Tongue (tissue), 2 donors: ENCODE measurements around the gene NNAT. TPM values are rescaled to one million over a fixed set of nuclear protein-coding genes. Genes with fewer than 3 reads are reported as not detected.

Experiments
- DNase-seq: peaks from one replicate; pipeline ENCODE4 v3.0.0-alpha.2; 2015
- total RNA-seq: library from RNA; depleted of rRNA; stranded (reverse); fragments of >200 nt; gene quantifications from one replicate; pipeline ENCODE4 v1.2.3, GENCODE V29; 2014

NNAT gene
- total RNA-seq, 1 donor from 2014 or later, result 24.1 TPM

DNA sequence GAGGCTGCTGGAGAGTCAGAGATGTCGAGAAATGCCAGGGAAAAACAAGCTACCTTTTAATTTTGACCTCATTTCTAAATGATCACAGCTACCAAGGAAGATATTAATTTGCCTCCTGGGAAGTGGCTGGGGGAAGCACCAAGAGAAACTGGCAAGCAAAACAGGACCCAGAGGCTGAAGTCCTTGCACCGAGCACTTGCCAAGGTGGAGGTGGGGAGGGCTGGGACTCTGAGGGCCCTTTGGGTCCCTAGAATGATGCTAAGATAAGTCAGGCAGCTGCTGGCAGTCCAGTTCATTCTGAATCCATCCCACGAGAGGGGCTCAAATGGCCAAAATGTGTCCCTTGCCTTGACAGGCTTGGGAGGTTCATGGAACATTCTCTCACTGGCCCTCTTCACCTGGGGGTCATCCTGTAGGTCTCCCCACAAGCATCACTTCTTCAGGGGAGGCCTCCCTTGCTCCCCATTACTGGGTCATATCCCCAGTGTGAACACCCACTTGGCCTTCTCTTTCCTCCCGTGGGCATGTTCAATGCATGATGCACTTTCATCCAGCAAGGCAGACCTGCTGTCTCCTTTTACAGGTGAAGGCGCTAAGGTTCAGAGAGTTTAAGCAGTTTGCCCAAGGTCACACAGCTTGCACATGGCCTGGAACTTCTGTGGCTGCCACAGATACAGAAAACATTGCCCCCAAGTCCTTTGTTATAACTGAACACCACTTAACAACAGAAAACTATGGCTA is 45.7 kb downstream of the NNAT start:
- no peak for DNase-seq

DNA sequence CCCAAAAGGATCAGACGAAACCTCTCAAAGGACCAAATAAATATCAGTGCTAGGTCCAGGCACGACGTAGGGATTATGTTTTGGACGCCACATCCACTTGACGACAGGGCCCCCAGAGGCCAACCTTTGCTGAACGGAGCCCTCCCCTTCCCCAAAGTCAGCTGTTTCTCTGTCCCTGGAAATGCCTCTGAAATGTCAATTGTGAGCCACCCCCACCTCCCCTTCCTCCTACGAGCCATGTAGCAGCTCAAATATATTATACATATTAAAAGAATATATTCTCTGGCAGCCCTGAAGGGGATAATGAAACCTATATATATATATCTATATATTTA is 46.2 kb downstream of the NNAT start:
- DNase-seq, result peak; percentile 69

DNA sequence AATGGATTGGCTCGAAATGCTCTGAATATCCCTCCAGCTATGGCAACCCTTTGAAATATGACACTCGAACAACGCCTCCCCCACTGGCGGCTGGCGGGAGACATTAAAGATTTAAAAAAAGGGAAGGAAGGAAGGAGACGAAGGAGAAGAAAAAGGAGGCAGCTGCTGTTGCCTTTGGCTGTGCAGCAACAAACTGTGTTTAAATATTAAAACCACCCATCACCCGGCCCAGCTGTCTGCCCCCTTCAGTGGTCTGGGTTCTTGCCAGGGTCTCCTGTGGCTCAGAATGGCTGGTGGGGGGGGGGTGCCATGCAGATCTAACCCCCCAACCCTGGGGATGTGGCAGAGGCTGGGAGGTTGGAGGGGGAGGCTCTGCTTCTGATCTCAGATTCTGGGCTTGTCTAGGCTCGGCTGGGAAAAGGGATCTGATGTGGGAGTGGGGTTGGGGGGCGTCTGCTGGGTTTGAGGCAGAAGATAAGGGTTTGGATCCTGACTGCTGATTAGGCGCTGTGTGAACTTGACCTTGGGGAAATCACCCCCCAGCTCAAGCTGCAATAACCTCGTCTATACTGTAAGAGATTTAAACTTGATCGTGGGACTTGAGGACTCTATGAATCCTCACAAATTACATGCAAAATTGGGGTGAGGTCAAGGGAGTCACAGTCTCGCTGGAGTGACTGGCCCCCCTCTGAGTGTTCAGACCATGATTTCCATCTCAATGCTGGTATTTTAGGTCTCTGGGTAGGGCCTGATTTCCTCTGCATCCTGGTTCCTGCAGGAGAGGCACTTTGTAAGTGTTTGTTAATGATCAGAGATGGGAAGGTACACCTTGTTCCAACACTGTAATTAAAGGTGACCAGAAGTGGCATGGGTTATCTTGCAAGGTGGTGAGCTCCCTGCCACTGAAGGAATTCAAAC is 46.9 kb downstream of the NNAT start:
- peak; percentile 86 for DNase-seq

DNA sequence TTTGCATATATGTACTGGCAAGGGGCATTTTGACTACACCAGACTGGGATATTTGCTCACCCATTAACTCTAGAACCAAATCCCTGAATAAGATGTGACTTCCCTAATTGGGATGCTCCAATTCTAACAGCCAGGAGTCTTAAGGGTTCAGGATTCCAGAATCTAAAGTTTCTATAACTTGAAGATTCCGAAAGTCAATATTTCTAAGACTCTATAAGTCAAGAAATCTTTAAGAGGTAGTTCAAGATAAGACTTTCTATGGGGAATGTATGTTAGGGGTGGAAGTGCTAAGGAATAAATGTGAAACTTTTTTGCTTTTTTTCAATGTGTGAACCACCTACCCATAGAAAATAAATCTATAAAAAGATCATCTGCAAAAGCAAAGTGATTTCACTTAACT is 49.4 kb downstream of the NNAT start:
- no peak for DNase-seq

DNA sequence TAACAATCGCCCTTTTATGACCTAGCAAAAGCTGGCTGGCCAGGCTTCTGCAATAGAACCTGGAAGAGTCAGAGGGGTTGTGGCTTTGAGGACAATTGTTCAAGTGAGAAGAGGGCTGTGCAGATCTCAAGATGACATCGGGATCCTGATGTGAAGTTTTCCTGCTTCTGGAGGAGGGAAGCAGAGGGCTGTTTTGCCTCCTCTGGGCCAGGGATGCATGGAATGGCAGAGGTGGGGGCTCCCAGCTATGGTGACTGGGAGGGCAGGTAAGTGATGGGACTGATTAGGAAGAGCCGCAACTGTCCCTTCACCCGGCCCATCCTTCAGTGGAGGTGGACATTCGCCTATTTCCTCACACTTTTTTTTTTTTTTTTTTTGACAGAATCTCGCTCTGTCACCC is 50.0 kb downstream of the NNAT start:
- DNase-seq, result no peak

Other genes with a start within 250 kb of the NNAT start
- 23.3 TPM for gene MANBAL, start 231.6 kb upstream of the NNAT start, total RNA-seq
- gene SRC, start 175.1 kb upstream of the NNAT start, total RNA-seq, result 54.3 TPM
- gene BLCAP, start 6.6 kb downstream of the NNAT start, total RNA-seq, result 149 TPM
- gene CTNNBL1, start 172.8 kb downstream of the NNAT start, total RNA-seq, result 40.2 TPM